ENCODE measurements around the gene TSPAN31.
"Not testable (repeated sequence)": the region's sequence is repeated elsewhere in the genome, so short reads cannot be mapped to it uniquely, and the experiment has no call there.

The TSPAN31 gene

GRCh38 chr12:57716305-57716704 lies 28.5 kb upstream of the TSPAN31 start:
- Histone ChIP-seq H3K9me3 (ENCODE audit: control insufficient read depth in 1 of 2, low read length in 2 of 2) (no peaks in the 10 kb centered on the region), H3K4me1 (ENCODE audit: control insufficient read depth in 1 of 2, insufficient read depth in 2 of 2, low read length in 2 of 2) (no peaks in the 10 kb centered on the region), H3K27me3 (ENCODE audit: low read depth, low read length) (no peaks in the 10 kb centered on the region), H3K36me3 (ENCODE audit: control insufficient read depth in 1 of 2, insufficient read depth in 2 of 2, low read length in 2 of 2) (peaks cover 50 to 84% of the 10 kb centered on the region in 2 donors), H3K27ac (ENCODE audit: low read length) (no peak overlapping the region), H3K4me3 (ENCODE audit: low read depth in 1 of 2, low read length in 2 of 2) (no peak overlapping the region)

GRCh38 chr12:57717131-57717530 lies 27.7 kb upstream of the TSPAN31 start:
- H3K9me3 ChIP-seq (ENCODE audit: control insufficient read depth in 1 of 2, low read length in 2 of 2) = no peaks in the 10 kb centered on the region
- H3K36me3 ChIP-seq (ENCODE audit: control insufficient read depth in 1 of 2, insufficient read depth in 2 of 2, low read length in 2 of 2) = peaks cover 55 to 84% of the 10 kb centered on the region in 2 donors

GRCh38 chr12:57717846-57718640 lies 26.8 kb upstream of the TSPAN31 start:
- Histone ChIP-seq H3K27ac (ENCODE audit: low read length) (no peak overlapping the region), H3K36me3 (ENCODE audit: control insufficient read depth in 1 of 2, insufficient read depth in 2 of 2, low read length in 2 of 2) (peaks cover 55 to 78% of the 10 kb centered on the region in 2 donors), H3K4me3 (ENCODE audit: low read depth in 1 of 2, low read length in 2 of 2) (no peak overlapping the region), H3K9me3 (ENCODE audit: control insufficient read depth in 1 of 2, low read length in 2 of 2) (no peaks in the 10 kb centered on the region), H3K27me3 (ENCODE audit: low read depth, low read length) (no peaks in the 10 kb centered on the region), H3K4me1 (ENCODE audit: control insufficient read depth in 1 of 2, insufficient read depth in 2 of 2, low read length in 2 of 2) (no peaks in the 10 kb centered on the region)

More at GRCh38 chr12:57717131-57717530, 27.7 kb upstream of the TSPAN31 start:
- no peak overlapping the region for H3K27ac ChIP-seq (ENCODE audit: low read length)
- H3K4me1 ChIP-seq (ENCODE audit: control insufficient read depth in 1 of 2, insufficient read depth in 2 of 2, low read length in 2 of 2) = no peaks in the 10 kb centered on the region
- H3K27me3 ChIP-seq (ENCODE audit: low read depth, low read length) = no peaks in the 10 kb centered on the region
- no peak overlapping the region for H3K4me3 ChIP-seq (ENCODE audit: low read depth in 1 of 2, low read length in 2 of 2)

GRCh38 chr12:57718641-57719528 lies 26.0 kb upstream of the TSPAN31 start:
- H3K27me3 ChIP-seq (ENCODE audit: low read depth, low read length) = no peaks in the 10 kb centered on the region
- H3K4me3 ChIP-seq (ENCODE audit: low read depth in 1 of 2, low read length in 2 of 2) = no peak overlapping the region

GRCh38 chr12:57719777-57720605 lies 24.8 kb upstream of the TSPAN31 start:
- H3K27ac ChIP-seq (ENCODE audit: low read length) = no peak overlapping the region
- H3K4me1 ChIP-seq (ENCODE audit: control insufficient read depth in 1 of 2, insufficient read depth in 2 of 2, low read length in 2 of 2) = no peaks in the 10 kb centered on the region
- H3K9me3 ChIP-seq (ENCODE audit: control insufficient read depth in 1 of 2, low read length in 2 of 2) = no peaks in the 10 kb centered on the region
- peaks cover 55 to 68% of the 10 kb centered on the region in 2 donors for H3K36me3 ChIP-seq (ENCODE audit: control insufficient read depth in 1 of 2, insufficient read depth in 2 of 2, low read length in 2 of 2)
- no peaks in the 10 kb centered on the region for H3K27me3 ChIP-seq (ENCODE audit: low read depth, low read length)
- no peak overlapping the region for H3K4me3 ChIP-seq (ENCODE audit: low read depth in 1 of 2, low read length in 2 of 2)

More at GRCh38 chr12:57718641-57719528, 26.0 kb upstream of the TSPAN31 start:
- Histone ChIP-seq H3K27ac (ENCODE audit: low read length) (no peak overlapping the region), H3K36me3 (ENCODE audit: control insufficient read depth in 1 of 2, insufficient read depth in 2 of 2, low read length in 2 of 2) (peaks cover 55 to 74% of the 10 kb centered on the region in 2 donors), H3K4me1 (ENCODE audit: control insufficient read depth in 1 of 2, insufficient read depth in 2 of 2, low read length in 2 of 2) (no peaks in the 10 kb centered on the region), H3K9me3 (ENCODE audit: control insufficient read depth in 1 of 2, low read length in 2 of 2) (no peaks in the 10 kb centered on the region)

GRCh38 chr12:57720606-57721595 lies 23.9 kb upstream of the TSPAN31 start:
- no peaks in the 10 kb centered on the region for H3K27me3 ChIP-seq (ENCODE audit: low read depth, low read length)
- no peak overlapping the region for H3K27ac ChIP-seq (ENCODE audit: low read length)
- peaks cover 0 to 3% of the 10 kb centered on the region in 2 donors for H3K4me1 ChIP-seq (ENCODE audit: control insufficient read depth in 1 of 2, insufficient read depth in 2 of 2, low read length in 2 of 2)
- H3K4me3 ChIP-seq (ENCODE audit: low read depth in 1 of 2, low read length in 2 of 2) = no peak overlapping the region
- H3K36me3 ChIP-seq (ENCODE audit: control insufficient read depth in 1 of 2, insufficient read depth in 2 of 2, low read length in 2 of 2) = peaks cover 53 to 62% of the 10 kb centered on the region in 2 donors
- no peaks in the 10 kb centered on the region for H3K9me3 ChIP-seq (ENCODE audit: control insufficient read depth in 1 of 2, low read length in 2 of 2)

- not testable (repeated sequence) for H3K4me3 ChIP-seq (ENCODE audit: low read depth in 1 of 2, low read length in 2 of 2); H3K27ac ChIP-seq (ENCODE audit: low read length); H3K27me3 ChIP-seq (ENCODE audit: low read depth, low read length); H3K9me3 ChIP-seq (ENCODE audit: control insufficient read depth in 1 of 2, low read length in 2 of 2)
- peaks cover 0 to 12% of the 10 kb centered on the region in 2 donors for H3K4me1 ChIP-seq (ENCODE audit: control insufficient read depth in 1 of 2, insufficient read depth in 2 of 2, low read length in 2 of 2)
- H3K36me3 ChIP-seq (ENCODE audit: control insufficient read depth in 1 of 2, insufficient read depth in 2 of 2, low read length in 2 of 2) = peaks cover 42 to 50% of the 10 kb centered on the region in 2 donors
Measured at GRCh38 chr12:57721846-57722608, 22.8 kb upstream of the TSPAN31 start.

- Histone ChIP-seq H3K36me3 (ENCODE audit: control insufficient read depth in 1 of 2, insufficient read depth in 2 of 2, low read length in 2 of 2) (peaks cover 36 to 41% of the 10 kb centered on the region in 2 donors), H3K4me1 (ENCODE audit: control insufficient read depth in 1 of 2, insufficient read depth in 2 of 2, low read length in 2 of 2) (peaks cover 0 to 14% of the 10 kb centered on the region in 2 donors), H3K27me3 (ENCODE audit: low read depth, low read length) (no peaks in the 10 kb centered on the region), H3K27ac (ENCODE audit: low read length) (no peak overlapping the region), H3K4me3 (ENCODE audit: low read depth in 1 of 2, low read length in 2 of 2) (no peak overlapping the region), H3K9me3 (ENCODE audit: control insufficient read depth in 1 of 2, low read length in 2 of 2) (no peaks in the 10 kb centered on the region)
Measured at GRCh38 chr12:57722716-57723629, 21.9 kb upstream of the TSPAN31 start.

- peaks cover 31 to 35% of the 10 kb centered on the region in 2 donors for H3K36me3 ChIP-seq (ENCODE audit: control insufficient read depth in 1 of 2, insufficient read depth in 2 of 2, low read length in 2 of 2)
- H3K27ac ChIP-seq (ENCODE audit: low read length) = no peak overlapping the region
Measured at GRCh38 chr12:57723630-57723962, 21.2 kb upstream of the TSPAN31 start.

More at GRCh38 chr12:57723630-57723962, 21.2 kb upstream of the TSPAN31 start:
- Histone ChIP-seq H3K4me1 (ENCODE audit: control insufficient read depth in 1 of 2, insufficient read depth in 2 of 2, low read length in 2 of 2) (peaks cover 0 to 14% of the 10 kb centered on the region in 2 donors), H3K9me3 (ENCODE audit: control insufficient read depth in 1 of 2, low read length in 2 of 2) (no peaks in the 10 kb centered on the region), H3K4me3 (ENCODE audit: low read depth in 1 of 2, low read length in 2 of 2) (no peak overlapping the region), H3K27me3 (ENCODE audit: low read depth, low read length) (no peaks in the 10 kb centered on the region)
